H1 (cell line): ENCODE measurements around the gene FBXO7.

Source experiments
- CHD1 ChIP-seq: IDR thresholded peaks from 2 replicates; pipeline ENCODE4 v1.6.1; 2012; ENCODE audit warnings: low read depth, low read length, improper control_type of control experiment
- CHD2 ChIP-seq: IDR thresholded peaks from 2 replicates; pipeline ENCODE4 v1.6.1; 2012; ENCODE audit warnings: low read length, improper control_type of control experiment
- EGR1 ChIP-seq: IDR thresholded peaks from 2 replicates; pipeline ENCODE4 v1.6.1; 2011; ENCODE audit warnings: low read depth, low read length, borderline replicate concordance
- HDAC6 ChIP-seq: IDR thresholded peaks from one replicate; pipeline ENCODE4 v1.7.1; 2012; ENCODE audit warnings: low read depth, mild to moderate bottlenecking, inconsistent platforms, low read length, moderate library complexity
- JUND ChIP-seq: IDR thresholded peaks from 2 replicates; pipeline ENCODE4 v1.6.1; 2011; ENCODE audit warnings: mild to moderate bottlenecking, improper control_type of control experiment, low read length
- POLR2A ChIP-seq, 2 experiments: IDR thresholded peaks; 1 replicate in 1 of 2; 2 replicates in 1 of 2; pipeline ENCODE4 v1.6.1; 2011; ENCODE audit warnings: low read depth in 2 of 2, low read length in 2 of 2, mild to moderate bottlenecking in 2 of 2; ENCODE audit errors: control extremely low read depth in 1 of 2
- POLR2AphosphoS5 ChIP-seq: IDR thresholded peaks from 2 replicates; pipeline ENCODE4 v1.6.1; 2011; ENCODE audit warnings: low read depth, low read length
- RNF2 ChIP-seq: fragments of 200-900, 300-1000 bp; sonication (generic); IDR thresholded peaks from 2 replicates; pipeline ENCODE4 v1.7.1; 2016; ENCODE audit warnings: borderline replicate concordance, low read depth, mild to moderate bottlenecking, antibody characterized with exemption, low read length; ENCODE audit not compliant: poor library complexity, severe bottlenecking; ENCODE audit errors: missing control alignments
- SP2 ChIP-seq: IDR thresholded peaks from 2 replicates; pipeline ENCODE4 v1.6.1; 2012; ENCODE audit warnings: mild to moderate bottlenecking, low read length, inconsistent platforms
- TAF1 ChIP-seq: IDR thresholded peaks from 2 replicates; pipeline ENCODE4 v1.6.1; 2011; ENCODE audit warnings: mild to moderate bottlenecking, low read depth, low read length
- TCF12 ChIP-seq: IDR thresholded peaks from 2 replicates; pipeline ENCODE4 v1.6.1; 2011; ENCODE audit warnings: low read depth, mild to moderate bottlenecking, low read length
- ZNF274 ChIP-seq: IDR thresholded peaks from 2 replicates; pipeline ENCODE4 v1.7.0; 2012; ENCODE audit warnings: low read length, borderline replicate concordance; ENCODE audit errors: extremely low read depth
- TF ChIP-seq, protein P1 (sequence below), 3 experiments: IDR thresholded peaks; 1 replicate in 2 of 3; 2 replicates in 1 of 3; pipeline versions ENCODE4 v1.5.1 to v1.6.1; 2011; ENCODE audit warnings: low read length in 3 of 3, mild to moderate bottlenecking in 3 of 3, inconsistent platforms in 2 of 3, low read depth in 1 of 3, moderate library complexity in 1 of 3; ENCODE audit not compliant: insufficient read depth in 1 of 3; ENCODE audit errors: control extremely low read depth in 1 of 3
- TF ChIP-seq, protein P2 (sequence below): IDR thresholded peaks from 2 replicates; pipeline ENCODE4 v1.6.1; 2011; ENCODE audit warnings: low read length, improper control_type of control experiment

DNA sequence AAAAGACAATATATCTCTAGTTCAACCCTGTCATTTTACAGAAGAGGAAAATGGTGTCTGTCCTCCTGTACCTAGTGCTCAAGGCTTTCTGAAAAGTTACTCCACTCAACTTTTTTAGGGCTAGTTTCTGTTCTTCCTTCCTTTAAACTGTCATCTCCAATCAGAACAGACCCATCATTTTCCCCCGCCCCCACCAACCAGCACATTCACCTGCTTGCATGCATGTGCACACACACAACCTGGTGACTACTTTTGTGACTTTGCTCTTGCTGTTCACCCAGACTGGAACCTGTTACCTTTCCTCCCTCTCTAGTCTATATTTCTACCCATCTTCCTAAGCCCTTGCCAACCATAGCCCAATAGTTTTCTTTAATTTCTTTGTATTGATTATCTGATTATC is 5.6 kb downstream of the FBXO7 start:
- TF ChIP-seq POLR2A (IDR thresholded peaks at IDR 0.05; ENCODE audit: control extremely low read depth in 1 of 2, low read depth in 2 of 2, low read length in 2 of 2), result no peak
- no peak for TF ChIP-seq RNF2
- TF ChIP-seq, protein P1, sequence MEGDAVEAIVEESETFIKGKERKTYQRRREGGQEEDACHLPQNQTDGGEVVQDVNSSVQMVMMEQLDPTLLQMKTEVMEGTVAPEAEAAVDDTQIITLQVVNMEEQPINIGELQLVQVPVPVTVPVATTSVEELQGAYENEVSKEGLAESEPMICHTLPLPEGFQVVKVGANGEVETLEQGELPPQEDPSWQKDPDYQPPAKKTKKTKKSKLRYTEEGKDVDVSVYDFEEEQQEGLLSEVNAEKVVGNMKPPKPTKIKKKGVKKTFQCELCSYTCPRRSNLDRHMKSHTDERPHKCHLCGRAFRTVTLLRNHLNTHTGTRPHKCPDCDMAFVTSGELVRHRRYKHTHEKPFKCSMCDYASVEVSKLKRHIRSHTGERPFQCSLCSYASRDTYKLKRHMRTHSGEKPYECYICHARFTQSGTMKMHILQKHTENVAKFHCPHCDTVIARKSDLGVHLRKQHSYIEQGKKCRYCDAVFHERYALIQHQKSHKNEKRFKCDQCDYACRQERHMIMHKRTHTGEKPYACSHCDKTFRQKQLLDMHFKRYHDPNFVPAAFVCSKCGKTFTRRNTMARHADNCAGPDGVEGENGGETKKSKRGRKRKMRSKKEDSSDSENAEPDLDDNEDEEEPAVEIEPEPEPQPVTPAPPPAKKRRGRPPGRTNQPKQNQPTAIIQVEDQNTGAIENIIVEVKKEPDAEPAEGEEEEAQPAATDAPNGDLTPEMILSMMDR (IDR thresholded peaks at IDR 0.05; ENCODE audit: control extremely low read depth in 1 of 3, insufficient read depth in 1 of 3, low read depth in 1 of 3, low read length in 3 of 3), result no peak
- no peak for TF ChIP-seq TCF12
- no peak for TF ChIP-seq CHD1
- TF ChIP-seq POLR2AphosphoS5, result no peak
- TF ChIP-seq TAF1, result no peak
- no peak for TF ChIP-seq SP2
- no peak for TF ChIP-seq HDAC6
- TF ChIP-seq EGR1, result no peak
- TF ChIP-seq, protein P2, sequence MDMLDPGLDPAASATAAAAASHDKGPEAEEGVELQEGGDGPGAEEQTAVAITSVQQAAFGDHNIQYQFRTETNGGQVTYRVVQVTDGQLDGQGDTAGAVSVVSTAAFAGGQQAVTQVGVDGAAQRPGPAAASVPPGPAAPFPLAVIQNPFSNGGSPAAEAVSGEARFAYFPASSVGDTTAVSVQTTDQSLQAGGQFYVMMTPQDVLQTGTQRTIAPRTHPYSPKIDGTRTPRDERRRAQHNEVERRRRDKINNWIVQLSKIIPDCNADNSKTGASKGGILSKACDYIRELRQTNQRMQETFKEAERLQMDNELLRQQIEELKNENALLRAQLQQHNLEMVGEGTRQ, result no peak
- no peak for TF ChIP-seq ZNF274
- no peak for TF ChIP-seq JUND
- TF ChIP-seq CHD2, result no peak
